K562 (cell line): ENCODE results near the gene RAB3IP. TPM values are rescaled to one million over a fixed set of nuclear protein-coding genes. Genes with fewer than 3 reads are reported as not detected.

Source experiments
- ATAC-seq: fragments of 200-7000 bp; cut with Tn5 transposase; 3 replicates; pipeline ENCODE4 v1.9.1; 2020; ENCODE audit warnings: moderate library complexity
- BruUV-seq: library from RNA; stranded (reverse); fragments of 400-500 nt; replicated peaks from 2 replicates; lab custom pipeline; 2021; lab: Mats Ljungman, UMichigan
- CTCF ChIA-PET: fragments of 300-600 bp; formaldehyde crosslinking; extraction: SDS; loops from one replicate; lab custom pipeline; 2021; ENCODE audit warnings: low intra/inter-chr PET ratio; lab: Yijun Ruan, JAX
- POLR2A ChIA-PET: fragments of 300-600, 350-650 bp; sonication (Branson Sonifier 250); formaldehyde crosslinking; extraction: SDS; loops from one replicate; lab custom pipeline; 2021; ENCODE audit warnings: antibody characterized with exemption, inconsistent platforms; lab: Yijun Ruan, JAX
- DNase-seq, 4 experiments: peaks; one replicate each; pipeline versions ENCODE4 v3.0.0 to v3.0.0-alpha.2; 2011 to 2018; ENCODE audit warnings: low spot score in 3 of 4, mixed read lengths in 3 of 4; ENCODE audit errors: extremely low read depth in 1 of 4
- FAIRE-seq: peaks from 2 replicates; lab custom pipeline; 2011; peaks lifted over from hg19 to GRCh38; lab: Jason Lieb, UNC
- H2AFZ ChIP-seq: 2 replicates; pipeline ENCODE4 v1.6.0; 2011; ENCODE audit warnings: low read depth, low read length, control low read depth, inconsistent platforms
- H3K27ac ChIP-seq: fragments of 200-600 bp; 3 replicates; pipeline ENCODE4 v1.8.0; 2011; ENCODE audit warnings: low read depth, mild to moderate bottlenecking, control low read depth, inconsistent platforms, low read length, moderate library complexity, mixed read lengths; ENCODE audit errors: extremely low read depth
- H3K27me3 ChIP-seq, 2 experiments: fragments of 300-600 bp in 1 of 2; 2 replicates in 1 of 2; 3 replicates in 1 of 2; pipeline versions ENCODE4 v1.6.0 to v1.8.0; 2011; ENCODE audit warnings: inconsistent platforms in 2 of 2, low read length in 2 of 2, mild to moderate bottlenecking in 1 of 2, mixed read lengths in 1 of 2, moderate library complexity in 1 of 2; ENCODE audit not compliant: control insufficient read depth in 2 of 2, insufficient read depth in 2 of 2
- H3K36me3 ChIP-seq: fragments of 300-600 bp; 3 replicates; pipeline ENCODE4 v1.8.0; 2011; ENCODE audit warnings: mild to moderate bottlenecking, low read length, inconsistent platforms; ENCODE audit not compliant: control insufficient read depth, insufficient read depth
- H3K4me1 ChIP-seq, 2 experiments: fragments of 200-600 bp in 1 of 2; replicated peaks in 1 of 2; 2 replicates in 1 of 2; 3 replicates in 1 of 2; pipeline versions ENCODE4 v1.5.1 to v1.8.0; 2011; ENCODE audit warnings: inconsistent platforms in 2 of 2, low read length in 2 of 2, mild to moderate bottlenecking in 1 of 2, mixed read lengths in 1 of 2, moderate library complexity in 1 of 2; ENCODE audit not compliant: control insufficient read depth in 2 of 2, insufficient read depth in 2 of 2
- H3K4me2 ChIP-seq: 2 replicates; pipeline ENCODE4 v1.6.1; 2011; ENCODE audit warnings: low read length, control low read depth, inconsistent platforms, mixed read lengths; ENCODE audit not compliant: insufficient read depth
- H3K4me3 ChIP-seq: fragments of 200-600 bp; sonication (generic), shearing (Covaris generic); 2 replicates; pipeline ENCODE4 v1.5.1; 2016; ENCODE audit warnings: control low read depth, inconsistent platforms
- H3K79me2 ChIP-seq: fragments of 200-600 bp; 3 replicates; pipeline ENCODE4 v1.8.0; 2011; ENCODE audit warnings: low read length, inconsistent platforms; ENCODE audit not compliant: control insufficient read depth, insufficient read depth
- H3K9ac ChIP-seq, 2 experiments: 2 replicates each; pipeline versions ENCODE4 v1.6.0 to v1.6.1; 2011; ENCODE audit warnings: low read depth in 2 of 2, low read length in 2 of 2, control low read depth in 1 of 2, inconsistent platforms in 1 of 2, mild to moderate bottlenecking in 1 of 2, mixed read lengths in 1 of 2; ENCODE audit not compliant: insufficient read depth in 1 of 2
- H3K9me1 ChIP-seq: one replicate; pipeline ENCODE4 v1.6.0; 2011; ENCODE audit warnings: inconsistent platforms, mild to moderate bottlenecking, low read length, moderate library complexity; ENCODE audit not compliant: control insufficient read depth, insufficient read depth
- H3K9me3 ChIP-seq: replicated peaks from 2 replicates; pipeline ENCODE4 v1.5.1; 2011; ENCODE audit warnings: low read depth, low read length, inconsistent platforms; ENCODE audit not compliant: control insufficient read depth, insufficient read depth
- H4K20me1 ChIP-seq: replicated peaks from 2 replicates; pipeline ENCODE4 v1.6.1; 2011; ENCODE audit warnings: low read length, inconsistent platforms, mixed read lengths; ENCODE audit not compliant: control insufficient read depth, insufficient read depth
- CREB5 ChIP-seq: fragments of 250-450 bp; sonication (Bioruptor Pico); IDR thresholded peaks from 2 replicates; pipeline ENCODE4 v1.5.0; 2020; ENCODE audit warnings: mild to moderate bottlenecking
- KDM1A ChIP-seq, 2 experiments: fragments of 450-650 bp; IDR thresholded peaks; 2 replicates each; pipeline ENCODE4 v1.6.1; 2016; ENCODE audit warnings: mild to moderate bottlenecking in 2 of 2
- MEF2A ChIP-seq: IDR thresholded peaks from 2 replicates; pipeline ENCODE4 v1.6.1; 2011; ENCODE audit warnings: low read depth, mild to moderate bottlenecking, low read length, moderate library complexity; ENCODE audit not compliant: control insufficient read depth
- WGBS: fragments of 100-300 bp; shearing (Covaris generic); methylation state at CpG from one replicate; pipeline ENCODE4 v1.1.6; 2016; ENCODE audit warnings: low coverage, mixed read lengths; ENCODE audit not compliant: insufficient coverage; ENCODE audit errors: missing lambda C conversion rate; 5-methylcytosine and 5-hydroxymethylcytosine counted together
- in situ Hi-C: fragments of 300-500 bp; cut with MboI; formaldehyde crosslinking; loops from 4 replicates; pipeline ENCODE4 v1.15.0; 2018; ENCODE audit warnings: inconsistent platforms, mixed read lengths
- intact Hi-C: fragments of 100-400 bp; cut with micrococcal nuclease; formaldehyde crosslinking; loops from 2 replicates; pipeline ENCODE4 v1.14.2; 2022
- polyA plus RNA-seq, 8 experiments: library from polyadenylated mRNA; depleted of rRNA in 4 of 8; stranded (reverse) in 5 of 8; unstranded in 3 of 8; fragments of >200 nt; fragmentation: Nextera tagmentation in 2 of 8; fragmentation: Illumina TruSeq in 1 of 8; extraction: Ambion mirVana in 2 of 8; extraction: Trizol in 1 of 8; gene quantifications; 2 replicates each; pipeline versions ENCODE4 v1.2.1 to v1.2.3, GENCODE V29; 2011 to 2014; ENCODE audit warnings: inconsistent platforms in 1 of 8, missing spikeins in 1 of 8
- total RNA-seq, 7 experiments: library from RNA; depleted of rRNA in 6 of 7; stranded (reverse); fragments of >200 nt in 6 of 7; fragmentation: Illumina TruSeq in 2 of 7; extraction: Trizol in 2 of 7; gene quantifications; 2 replicates each; pipeline versions ENCODE4 v1.2.1 to v1.2.3, GENCODE V29; 2011 to 2021; ENCODE audit warnings: low replicate concordance in 1 of 7

RAB3IP gene
- total and polyA plus RNA-seq, 9 of the 15 experiments (the other 6 are each of a cell fraction or from before 2014, with no cell fraction given), result 5.6 to 25.5 (median 11.3) TPM

GRCh38 chr12:69868695-69869094 is 130.0 kb downstream of the RAB3IP start:
- no peak overlapping the region for H3K4me3 ChIP-seq
- CTCF ChIA-PET, result no interaction called here
- no peak for FAIRE-seq

More at GRCh38 chr12:69868695-69869094, 130.0 kb downstream of the RAB3IP start:
- no peaks in the 10 kb centered on the region for H3K4me1 ChIP-seq
- intact Hi-C loops (no loop called here), in situ Hi-C loops (no loop called here)
- H3K27me3 ChIP-seq, result peaks cover 4 to 8% of the 10 kb centered on the region in 2 experiments
- no peak for DNase-seq
- no peaks in the 10 kb centered on the region for H3K36me3 ChIP-seq
- H2AFZ ChIP-seq, result no peak overlapping the region
- no peaks in the 10 kb centered on the region for H3K9me3 ChIP-seq
- no peak for ATAC-seq
- no TSS peak for BruUV-seq
- POLR2A ChIA-PET, result interaction anchor here (0.6 kb wide), 1 partner anchor 817 kb away, joined by 5 read pairs; no protein-coding TSS in a partner anchor
- H3K9me1 ChIP-seq, result no peaks in the 10 kb centered on the region
- H3K4me2 ChIP-seq, result no peak overlapping the region
- TF ChIP-seq CREB5 (CRISPR knock-in tag) (no peak), KDM1A (IDR thresholded peaks at IDR 0.05) (peak in 1 of 2 experiments; percentile 26; a peak in 1 of 4 replicates), MEF2A (no peak)
- no peaks in the 10 kb centered on the region for H3K79me2 ChIP-seq
- H4K20me1 ChIP-seq, result no peaks in the 10 kb centered on the region
- H3K9ac ChIP-seq, result no peak overlapping the region
- no peak overlapping the region for H3K27ac ChIP-seq
- 46% methylated on average over 9 of the region's 9 CpGs for WGBS
